ENCODE results near the gene C2orf49. TPM values are rescaled to one million over a fixed set of nuclear protein-coding genes. Genes with fewer than 3 reads are reported as not detected.

C2orf49 gene
- total RNA-seq: 10 to 100 TPM; 10.5 to 22.0 (median 11.3) TPM
- polyA plus RNA-seq: 10 to 100 TPM in 1 of 3 donors, 1 to 10 TPM in 2; 6.3 to 11.2 (median 7.0) TPM
- long read RNA-seq, donor 1, full-length matches to known transcripts: 2 of 2 reads
- long read RNA-seq, donor 1, partial matches to known transcripts: 0 of 2 reads
- long read RNA-seq, donor 1, other reads (novel, unspliced or antisense): 0 of 2 reads
- long read RNA-seq, donor 2, full-length matches to known transcripts: 3 of 3 reads
- long read RNA-seq, donor 2, partial matches to known transcripts: 0 of 3 reads
- long read RNA-seq, donor 2, other reads (novel, unspliced or antisense): 0 of 3 reads
- long read RNA-seq, donor 3, full-length matches to known transcripts: 5 of 5 reads
- long read RNA-seq, donor 3, partial matches to known transcripts: 0 of 5 reads
- long read RNA-seq, donor 3, other reads (novel, unspliced or antisense): 0 of 5 reads
- long read RNA-seq, donor 4, full-length matches to known transcripts: 1 of 1 reads
- long read RNA-seq, donor 4, partial matches to known transcripts: 0 of 1 reads
- long read RNA-seq, donor 4, other reads (novel, unspliced or antisense): 0 of 1 reads
- long read RNA-seq, donor 5, full-length matches to known transcripts: 9 of 9 reads
- long read RNA-seq, donor 5, partial matches to known transcripts: 0 of 9 reads
- long read RNA-seq, donor 5, other reads (novel, unspliced or antisense): 0 of 9 reads
- long read RNA-seq, donor 6: 0 reads
- long read RNA-seq, donor 7, full-length matches to known transcripts: 1 of 1 reads
- long read RNA-seq, donor 7, partial matches to known transcripts: 0 of 1 reads
- long read RNA-seq, donor 7, other reads (novel, unspliced or antisense): 0 of 1 reads
- long read RNA-seq, donor 8, full-length matches to known transcripts: 5 of 5 reads
- long read RNA-seq, donor 8, partial matches to known transcripts: 0 of 5 reads
- long read RNA-seq, donor 8, other reads (novel, unspliced or antisense): 0 of 5 reads
- long read RNA-seq, donor 9, full-length matches to known transcripts: 5 of 10 reads
- long read RNA-seq, donor 9, partial matches to known transcripts: 5 of 10 reads
- long read RNA-seq, donor 9, other reads (novel, unspliced or antisense): 0 of 10 reads
- long read RNA-seq, donor 10, full-length matches to known transcripts: 2 of 2 reads
- long read RNA-seq, donor 10, partial matches to known transcripts: 0 of 2 reads
- long read RNA-seq, donor 10, other reads (novel, unspliced or antisense): 0 of 2 reads

DNA sequence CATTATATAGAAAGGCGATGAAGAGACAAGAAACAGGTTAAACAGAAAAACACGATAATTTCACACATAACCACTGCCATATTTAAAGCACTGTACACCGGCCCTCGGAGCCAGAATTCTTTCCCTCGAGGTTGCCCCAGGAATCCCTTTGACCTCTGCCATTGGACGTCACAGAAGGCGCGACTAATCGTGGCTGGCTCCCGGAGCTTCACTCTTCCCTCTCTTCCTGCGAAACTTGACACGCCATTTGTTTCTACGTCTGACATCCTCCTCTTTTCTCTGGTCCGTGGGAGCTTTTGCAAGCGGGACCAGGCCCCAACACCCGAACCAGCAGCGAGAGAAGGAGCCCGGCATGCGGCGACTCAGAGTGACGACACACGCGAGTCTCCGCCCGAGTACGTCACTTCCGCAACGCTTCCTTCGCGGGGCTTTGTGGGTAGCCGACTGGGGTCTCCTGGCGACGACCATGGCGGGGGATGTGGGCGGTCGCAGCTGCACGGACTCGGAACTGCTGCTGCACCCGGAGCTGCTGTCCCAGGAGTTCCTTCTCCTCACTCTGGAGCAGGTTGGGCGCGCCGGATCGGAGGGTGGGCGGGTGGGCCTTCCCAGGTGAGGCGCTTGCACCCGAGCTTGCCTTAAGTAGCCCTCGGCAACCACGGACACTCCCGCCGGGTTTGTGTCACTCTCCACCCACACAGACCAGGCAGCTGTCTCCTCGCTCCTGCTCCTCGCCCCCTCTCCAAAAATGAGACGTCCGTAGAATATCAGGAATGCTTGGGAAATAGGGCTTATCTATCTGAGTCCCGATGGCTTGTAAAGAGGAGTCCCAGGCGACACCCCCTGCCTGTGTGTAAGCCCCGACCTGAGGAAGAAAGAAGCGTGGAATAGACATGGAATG, at the start of gene C2orf49:
Gene C2orf49 (plus strand): TSS at position 419 of the 898 bp plus-strand sequence. CDS start 48 bp downstream, at position 467.
- Histone ChIP-seq H3K4me1 (peaks cover 21 to 58% (median 35%) of the 10 kb centered on the region in 4 donors), H3K36me3 (peaks cover 22 to 37% (median 29%) of the 10 kb centered on the region in 4 donors), H3K27ac (peak within 1 kb of the TSS; percentile 93 to 96 (median 94)), H3K4me3 (peak within 1 kb of the TSS; percentile 64 to 94 (median 78)), H3K9me3 (no peaks in the 10 kb centered on the region), H3K27me3 (no peaks in the 10 kb centered on the region)
- intact Hi-C loops (cut with DNase I; ENCODE audit: low total_unique reads): no loop called here
- TF ChIP-seq, protein P1, sequence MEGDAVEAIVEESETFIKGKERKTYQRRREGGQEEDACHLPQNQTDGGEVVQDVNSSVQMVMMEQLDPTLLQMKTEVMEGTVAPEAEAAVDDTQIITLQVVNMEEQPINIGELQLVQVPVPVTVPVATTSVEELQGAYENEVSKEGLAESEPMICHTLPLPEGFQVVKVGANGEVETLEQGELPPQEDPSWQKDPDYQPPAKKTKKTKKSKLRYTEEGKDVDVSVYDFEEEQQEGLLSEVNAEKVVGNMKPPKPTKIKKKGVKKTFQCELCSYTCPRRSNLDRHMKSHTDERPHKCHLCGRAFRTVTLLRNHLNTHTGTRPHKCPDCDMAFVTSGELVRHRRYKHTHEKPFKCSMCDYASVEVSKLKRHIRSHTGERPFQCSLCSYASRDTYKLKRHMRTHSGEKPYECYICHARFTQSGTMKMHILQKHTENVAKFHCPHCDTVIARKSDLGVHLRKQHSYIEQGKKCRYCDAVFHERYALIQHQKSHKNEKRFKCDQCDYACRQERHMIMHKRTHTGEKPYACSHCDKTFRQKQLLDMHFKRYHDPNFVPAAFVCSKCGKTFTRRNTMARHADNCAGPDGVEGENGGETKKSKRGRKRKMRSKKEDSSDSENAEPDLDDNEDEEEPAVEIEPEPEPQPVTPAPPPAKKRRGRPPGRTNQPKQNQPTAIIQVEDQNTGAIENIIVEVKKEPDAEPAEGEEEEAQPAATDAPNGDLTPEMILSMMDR (IDR thresholded peaks at IDR 0.05): peak in 1 of 7 experiments; percentile 25
- TF ChIP-seq EP300 (IDR thresholded peaks at IDR 0.05) (no peak), POLR2A (IDR thresholded peaks at IDR 0.05) (peak in 1 of 4 donors; percentile 2), POLR2AphosphoS5 (IDR thresholded peaks at IDR 0.05) (peak; percentile 22 to 79 (median 64))
- peak; percentile 88 to 97 for DNase-seq
- WGBS, 5 donors: 0 to 1% (median 0%) methylated on average over 44 to 58 of the region's 58 CpGs

DNA sequence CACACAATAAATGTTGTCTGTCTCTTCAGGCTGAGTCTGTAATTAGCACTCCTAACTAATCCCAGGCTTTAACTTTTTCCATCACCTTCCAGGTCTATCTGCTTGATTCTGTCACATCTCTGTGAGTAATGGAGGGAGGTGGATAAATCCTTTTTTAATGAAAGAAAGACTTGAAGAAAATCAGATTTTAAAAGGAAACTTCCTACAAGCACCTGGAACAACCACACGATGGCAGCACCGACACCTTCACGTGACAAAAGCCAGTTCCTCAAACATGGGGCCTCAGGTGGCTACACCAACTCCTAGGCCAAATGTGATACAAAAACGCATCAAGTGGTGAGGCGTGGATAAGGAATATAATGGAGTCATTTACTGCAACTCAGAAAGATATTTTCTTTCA, 49.6 kb upstream of the C2orf49 start:
- WGBS, 5 donors: 25 to 50% (median 44%) methylated on average over 5 of the region's 5 CpGs
- no peak for TF ChIP-seq EP300 (IDR thresholded peaks at IDR 0.05)
- no peak for TF ChIP-seq POLR2A (IDR thresholded peaks at IDR 0.05)
- TF ChIP-seq, protein P1 (IDR thresholded peaks at IDR 0.05): peak in 5 of 7 experiments; percentile 10 to 58 (median 50)
- no peak for TF ChIP-seq POLR2AphosphoS5 (IDR thresholded peaks at IDR 0.05)
- Histone ChIP-seq H3K36me3 (peaks cover 28 to 98% (median 90%) of the 10 kb centered on the region in 4 donors), H3K4me1 (peaks cover 0 to 10% (median 0%) of the 10 kb centered on the region in 4 donors), H3K9me3 (no peaks in the 10 kb centered on the region), H3K27me3 (no peaks in the 10 kb centered on the region), H3K27ac (no peak overlapping the region), H3K4me3 (no peak overlapping the region)
- intact Hi-C loops (cut with DNase I; ENCODE audit: low total_unique reads): no loop called here
- DNase-seq: peak; percentile 61 to 67

DNA sequence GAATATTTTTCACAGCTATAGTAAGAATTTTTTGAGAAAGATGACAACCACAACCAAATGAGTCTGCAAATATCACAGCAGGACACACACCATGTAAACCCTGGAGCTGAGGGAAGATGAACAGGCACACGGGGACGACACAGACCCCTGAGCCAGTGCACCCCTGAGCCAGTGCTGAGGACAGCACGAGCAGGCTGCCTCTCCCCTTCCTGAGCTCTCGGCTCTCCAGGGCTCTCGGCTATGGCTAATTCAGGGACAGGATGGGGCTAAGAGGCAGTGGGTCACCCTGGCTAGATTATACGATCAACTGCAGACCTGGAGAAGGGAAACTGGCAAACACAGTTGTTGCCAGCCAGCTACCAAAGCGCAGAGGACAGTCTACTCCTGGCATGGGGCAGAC, 49.2 kb upstream of the C2orf49 start:
- peaks cover 28 to 98% (median 90%) of the 10 kb centered on the region in 4 donors for H3K36me3 ChIP-seq
- WGBS, 5 donors: 81 to 93% (median 87%) methylated on average over 7 of the region's 7 CpGs
- H3K4me3 ChIP-seq: no peak overlapping the region
- H3K4me1 ChIP-seq: peaks cover 0 to 10% (median 0%) of the 10 kb centered on the region in 4 donors
- H3K27me3 ChIP-seq: no peaks in the 10 kb centered on the region
- H3K27ac ChIP-seq: no peak overlapping the region
- TF ChIP-seq EP300 (IDR thresholded peaks at IDR 0.05) (no peak), POLR2AphosphoS5 (IDR thresholded peaks at IDR 0.05) (no peak), POLR2A (IDR thresholded peaks at IDR 0.05) (no peak)
- TF ChIP-seq, protein P1 (IDR thresholded peaks at IDR 0.05): no peak
- H3K9me3 ChIP-seq: no peaks in the 10 kb centered on the region
- intact Hi-C loops (cut with DNase I; ENCODE audit: low total_unique reads): no loop called here
- no peak for DNase-seq

Measured in stomach (tissue), 19 donors.